Measurements from ENCODE around the gene TOMM7. TPM values are rescaled to one million over a fixed set of nuclear protein-coding genes. Genes with fewer than 3 reads are reported as not detected.

The TOMM7 gene
- total and polyA plus RNA-seq, 9 of the 15 experiments (the other 6 are each of a cell fraction or from before 2014, with no cell fraction given): 283 to 1,717 (median 638) TPM

- TF ChIP-seq BRD4 (IDR thresholded peaks at IDR 0.05) (peak; percentile 86; the same call in 1 of the 2 replicates), MNT (conservative IDR thresholded peaks at IDR 0.05) (peak; percentile 97 to 99), SRSF1 (IDR thresholded peaks at IDR 0.05; ENCODE audit: low read depth, low read length) (0 out of 2 replicates have a peak, but pooled peaks have one; percentile 40), TEAD2 (tag; IDR thresholded peaks at IDR 0.05) (no peak), ZNF583 (CRISPR knock-in tag; IDR thresholded peaks at IDR 0.05) (peak; percentile 55; the same call in 1 of the 2 replicates), HDAC3 (IDR thresholded peaks at IDR 0.05; ENCODE audit: borderline replicate concordance, partially characterized antibody) (no peak), KAT8 (IDR thresholded peaks at IDR 0.05; ENCODE audit: low read depth) (no peak), ZBED1 (IDR thresholded peaks at IDR 0.05) (no peak), ASH1L (IDR thresholded peaks at IDR 0.05; ENCODE audit: borderline replicate concordance, low read depth, partially characterized antibody) (no peak), ATF2 (CRISPR knock-in tag; IDR thresholded peaks at IDR 0.05) (no peak), SAFB (IDR thresholded peaks at IDR 0.05; ENCODE audit: borderline replicate concordance, low read depth, low read length) (peak; percentile 72; the same call in 1 of the 2 replicates), RHOXF2B (CRISPR knock-in tag; conservative IDR thresholded peaks at IDR 0.05) (no peak), TAL1 (IDR thresholded peaks at IDR 0.05) (no peak), CUX1 (CRISPR knock-in tag; IDR thresholded peaks at IDR 0.05) (no peak), XRCC5 (IDR thresholded peaks at IDR 0.05; ENCODE audit: low read depth, low read length) (0 out of 2 replicates have a peak, but pooled peaks have one; percentile 22), MCM3 (IDR thresholded peaks at IDR 0.05) (no peak), THAP12 (CRISPR knock-in tag; IDR thresholded peaks at IDR 0.05) (0 out of 2 replicates have a peak, but pooled peaks have one; percentile 14)
Observed at GRCh38 chr7:22854158-22855048, 31.8 kb upstream of the TOMM7 start (continued).

Measured in K562 (cell line).